GM18505 (cell line): ENCODE measurements around the gene TRAM2.

Experiments
- ATAC-seq: cut with Tn5 transposase; IDR thresholded peaks from one replicate; pipeline ENCODE4 v1.9.1; 2021; ENCODE audit not compliant: unreplicated experiment
- POLR2A ChIP-seq: IDR thresholded peaks from 4 replicates; pipeline ENCODE4 v1.6.1; 2011; ENCODE audit warnings: borderline replicate concordance; ENCODE audit not compliant: insufficient read depth, insufficient read length; ENCODE audit errors: extremely low read depth

Gene TRAM2

DNA sequence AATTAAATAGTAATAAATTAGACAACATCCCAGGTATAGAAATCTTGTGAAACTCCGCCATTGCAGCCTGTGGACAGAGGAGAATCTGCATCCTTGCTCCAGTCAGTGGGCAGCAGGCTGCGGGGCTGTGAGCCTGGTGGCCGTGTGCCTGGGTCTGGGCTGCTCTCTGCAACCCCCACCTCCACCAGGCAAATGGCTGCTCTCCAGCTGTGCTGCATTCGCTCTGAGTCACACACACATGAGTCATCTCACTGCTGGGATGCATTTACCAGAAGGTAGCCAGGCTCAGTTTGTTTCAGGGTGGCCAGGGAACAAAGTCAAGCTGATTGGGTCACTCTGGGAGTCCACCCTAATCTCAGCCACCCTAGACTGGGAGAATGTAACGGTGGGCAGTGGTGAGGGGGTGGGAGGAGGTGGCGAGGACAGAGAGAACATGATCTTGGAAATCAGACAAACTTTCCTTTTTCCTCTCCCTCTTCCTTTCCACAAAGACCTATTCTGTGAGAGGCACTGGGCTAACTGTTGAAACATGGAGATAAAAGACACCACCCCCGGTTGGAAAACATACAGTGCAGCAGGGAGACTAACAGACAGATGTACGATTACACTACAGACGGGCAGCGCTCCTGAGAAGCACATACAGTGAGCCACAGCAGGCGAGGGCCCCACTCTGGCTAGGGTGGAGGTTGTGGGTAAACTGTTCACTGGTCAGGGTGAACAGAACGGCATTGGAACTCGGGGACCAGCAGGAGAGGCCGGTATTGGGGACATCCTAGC is 59.2 kb downstream of the TRAM2 start:
- ATAC-seq = peak; percentile 95

DNA sequence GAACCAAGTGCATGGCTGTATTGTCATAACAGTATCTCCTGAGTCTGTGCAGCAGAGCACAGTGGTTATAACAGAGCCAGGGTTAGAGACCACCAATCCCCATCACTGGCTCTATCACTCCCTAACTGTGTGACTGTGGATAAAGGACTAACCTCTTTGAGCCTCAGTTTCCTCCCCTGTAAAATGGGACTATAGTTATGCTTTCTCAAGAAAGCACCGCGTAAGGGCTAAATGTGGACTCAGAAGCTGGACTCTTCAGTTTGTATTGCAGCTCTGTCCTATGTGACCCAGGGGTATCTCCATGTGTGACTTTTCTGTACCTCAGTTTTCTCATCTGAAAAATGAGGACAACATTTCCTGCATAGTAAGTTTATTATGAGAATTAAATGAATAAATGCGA is 59.9 kb downstream of the TRAM2 start:
- ATAC-seq = no peak
- no peak for TF ChIP-seq POLR2A

More for the DNA sequence above, 59.2 kb downstream of the TRAM2 start:
- TF ChIP-seq POLR2A = no peak

DNA sequence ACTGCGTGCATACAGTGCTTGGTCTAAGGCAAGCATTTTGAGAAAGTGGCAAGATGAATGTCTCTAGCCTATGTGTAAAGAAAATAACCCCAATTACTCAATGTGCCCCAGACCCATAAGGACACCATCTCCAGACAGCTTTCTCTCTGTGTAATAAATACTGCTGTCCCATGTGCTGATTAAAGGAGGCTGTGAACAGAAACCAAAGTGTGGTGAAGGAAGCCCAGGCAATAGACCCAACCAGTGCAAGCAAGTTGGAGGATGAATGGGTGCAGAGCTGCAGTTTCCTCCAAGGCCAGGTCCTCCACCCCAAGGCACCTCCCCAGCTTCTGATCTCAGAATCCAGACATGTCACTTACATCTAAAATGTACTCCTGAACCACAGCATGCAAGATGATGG is 60.6 kb downstream of the TRAM2 start:
- no peak for ATAC-seq
- no peak for TF ChIP-seq POLR2A

DNA sequence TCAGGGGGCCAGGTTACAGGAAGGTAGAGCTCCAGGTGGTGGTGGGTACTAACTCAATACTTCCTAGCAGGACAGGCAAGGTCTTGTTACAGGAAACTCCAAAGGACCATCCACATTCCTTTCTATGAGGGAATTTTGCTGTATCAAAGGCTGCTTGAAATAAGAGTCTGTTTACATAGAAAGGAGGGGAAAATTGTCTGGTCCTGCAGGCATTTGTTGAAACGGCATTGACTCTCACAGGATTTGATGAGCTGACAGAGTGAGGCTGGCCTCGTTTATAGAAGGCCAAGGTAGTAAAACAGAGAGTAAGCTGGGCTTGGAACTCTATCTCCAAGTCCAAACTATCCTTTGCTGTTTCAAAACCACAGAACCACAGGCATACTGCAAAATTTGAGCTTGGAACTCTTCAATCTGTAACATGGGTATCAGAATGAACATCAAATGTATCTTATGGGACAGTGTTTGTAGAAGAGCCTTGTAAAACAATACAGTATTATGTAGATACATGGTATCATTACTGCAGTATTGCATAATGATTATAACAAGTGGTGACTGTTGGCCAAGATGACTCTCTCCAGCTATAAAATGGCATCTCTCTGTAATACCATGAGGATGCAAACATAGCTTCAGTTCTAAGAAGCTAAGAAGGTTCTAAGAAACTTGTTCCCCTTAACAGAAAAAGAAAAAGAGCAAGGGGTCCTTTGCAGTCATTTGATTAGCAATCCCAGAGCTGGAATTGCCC is 61.5 kb downstream of the TRAM2 start:
- ATAC-seq = no peak
- no peak for TF ChIP-seq POLR2A

DNA sequence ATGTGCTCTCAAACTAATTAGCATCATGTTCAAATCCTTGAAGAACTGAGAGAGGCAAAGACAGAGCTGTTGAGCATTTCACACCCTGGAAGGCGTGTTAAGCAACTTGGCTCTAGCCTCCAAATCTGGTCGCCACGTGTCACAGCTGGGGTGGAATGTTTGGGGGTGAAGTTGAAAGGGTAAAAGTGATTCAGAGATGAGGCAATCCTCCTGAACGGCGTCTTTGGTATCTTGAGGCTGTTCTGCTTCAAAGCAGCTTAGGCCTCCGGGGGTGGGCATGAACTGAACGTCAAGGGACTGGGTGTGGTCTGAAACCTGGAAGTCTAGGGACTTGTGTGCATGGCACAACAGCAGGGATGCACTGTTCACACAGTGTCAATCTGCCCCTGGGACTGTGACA is 62.3 kb downstream of the TRAM2 start:
- TF ChIP-seq POLR2A = no peak
- no peak for ATAC-seq

DNA sequence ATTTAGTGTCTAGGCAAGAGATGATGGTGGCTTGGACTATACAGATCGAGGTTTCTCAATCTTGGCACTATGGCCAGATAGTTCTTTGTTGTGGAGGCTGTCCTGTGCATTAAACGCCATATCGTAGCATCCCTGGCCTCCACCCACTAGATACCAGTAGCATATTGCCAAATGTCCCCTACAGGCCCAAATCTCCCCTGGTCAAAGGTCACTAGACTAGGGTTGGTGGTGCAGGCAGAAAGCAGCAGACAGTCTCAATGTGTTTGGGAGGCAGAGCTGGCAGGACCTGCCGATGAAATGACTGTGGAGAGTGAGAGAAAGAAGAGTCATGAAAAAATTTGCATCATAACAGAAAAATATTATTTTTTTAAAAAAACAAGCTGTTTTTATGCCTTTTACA is 63.0 kb downstream of the TRAM2 start:
- no peak for TF ChIP-seq POLR2A

DNA sequence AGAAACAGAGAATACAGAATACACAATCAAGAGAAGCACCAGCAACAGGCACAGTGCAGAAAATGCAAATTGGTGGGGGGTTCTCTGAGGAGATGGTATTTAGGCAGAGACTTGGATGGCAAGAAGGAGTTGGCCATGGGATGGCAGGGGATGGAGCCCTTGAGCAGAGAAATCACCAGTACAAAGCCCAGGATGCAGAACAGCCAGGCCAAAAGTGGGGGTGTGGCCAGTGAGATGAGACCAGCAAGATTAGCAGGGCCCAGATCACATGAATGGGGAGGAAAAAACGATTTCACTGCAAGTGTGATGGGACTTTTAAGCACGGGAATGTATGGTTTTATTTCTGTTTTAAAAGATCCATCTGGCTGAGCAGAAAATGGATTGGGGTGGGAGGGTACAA is 63.4 kb downstream of the TRAM2 start:
- TF ChIP-seq POLR2A = no peak
- no peak for ATAC-seq

More for the DNA sequence above, 63.0 kb downstream of the TRAM2 start:
- no peak for ATAC-seq

DNA sequence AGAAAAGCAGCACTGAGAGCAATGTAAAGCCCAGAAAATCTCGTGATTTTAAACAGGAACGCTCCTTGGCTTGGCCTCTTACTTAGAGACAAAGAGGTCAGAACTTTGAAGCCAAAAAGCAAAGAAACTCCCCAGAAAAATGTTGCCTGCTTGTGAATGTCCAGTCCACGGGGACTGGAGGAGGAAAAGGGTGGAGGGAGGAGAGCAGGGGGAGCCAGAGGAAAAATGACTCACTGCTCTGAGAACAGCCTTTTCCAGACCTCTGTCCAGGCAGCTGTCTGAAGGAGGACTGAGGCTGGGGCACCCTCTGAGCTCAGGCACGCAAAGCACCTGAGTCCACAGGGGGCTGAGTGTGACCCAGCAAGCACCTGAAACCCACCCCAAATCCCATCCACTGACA is 64.7 kb downstream of the TRAM2 start:
- TF ChIP-seq POLR2A = no peak
- no peak for ATAC-seq

DNA sequence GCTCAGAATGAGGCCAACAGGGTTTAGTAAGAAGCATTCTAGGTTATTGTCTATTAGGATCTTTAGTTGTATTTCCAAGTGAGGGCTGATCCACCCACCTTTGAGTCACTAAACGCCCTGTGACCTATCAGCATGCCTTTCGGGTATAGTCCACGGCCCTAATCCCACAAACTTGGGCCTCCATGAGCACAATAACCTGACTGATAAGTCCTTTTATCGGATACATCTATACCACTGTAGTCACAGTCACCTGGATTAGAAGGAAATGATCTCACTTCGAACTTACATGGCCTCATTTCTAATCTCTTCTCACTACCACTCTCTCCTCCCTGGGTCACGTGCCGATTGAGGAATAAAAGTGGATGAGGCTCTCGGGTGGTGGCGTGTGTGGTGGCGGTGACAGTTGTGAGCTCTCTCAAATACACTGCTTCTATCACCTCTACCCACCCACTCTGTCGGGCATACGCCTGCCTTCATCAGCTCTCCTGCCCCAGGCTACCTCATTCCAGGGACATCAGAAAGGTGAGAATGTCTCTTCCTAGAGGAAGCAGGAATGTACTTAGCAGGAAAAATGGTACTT is 65.2 kb downstream of the TRAM2 start:
- no peak for ATAC-seq

DNA sequence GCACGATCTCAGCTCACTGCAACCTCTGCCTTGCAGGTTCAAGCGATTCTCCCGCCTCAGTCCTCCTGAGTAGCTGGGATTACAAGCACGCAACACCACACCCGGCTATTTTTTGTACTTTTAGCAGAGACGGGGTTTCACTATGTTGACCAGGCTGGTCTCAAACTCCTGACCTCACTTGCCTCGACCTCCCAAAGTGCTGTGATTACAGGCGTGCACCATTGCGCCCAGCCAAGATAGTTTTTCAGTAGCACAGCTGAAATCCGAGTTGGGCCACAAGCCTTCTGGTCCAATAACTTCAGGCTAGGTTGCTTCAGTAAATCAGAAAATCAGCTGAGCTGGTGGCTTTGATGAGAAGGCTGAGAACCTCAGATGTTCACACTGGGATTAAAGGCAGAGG is 65.7 kb downstream of the TRAM2 start:
- no peak for ATAC-seq
- TF ChIP-seq POLR2A = no peak

More for the DNA sequence above, 65.2 kb downstream of the TRAM2 start:
- TF ChIP-seq POLR2A = no peak

DNA sequence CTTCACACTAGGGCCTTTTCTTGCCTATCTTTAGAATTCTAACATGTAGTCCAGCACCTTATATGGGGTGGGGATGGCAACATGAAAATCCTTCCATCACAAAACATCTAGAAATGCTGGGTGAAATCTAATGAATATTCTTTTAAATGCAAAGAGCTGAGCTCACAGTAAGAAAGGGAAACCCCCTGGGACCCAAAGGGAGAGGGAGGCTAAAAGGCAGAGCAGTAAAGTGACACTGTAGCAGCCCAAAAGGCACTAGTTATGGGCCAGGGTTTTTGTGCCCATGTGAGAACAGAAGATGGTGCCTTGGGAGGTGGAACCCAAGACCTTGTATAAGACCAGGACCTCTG is 66.7 kb downstream of the TRAM2 start:
- no peak for TF ChIP-seq POLR2A
- ATAC-seq = no peak

DNA sequence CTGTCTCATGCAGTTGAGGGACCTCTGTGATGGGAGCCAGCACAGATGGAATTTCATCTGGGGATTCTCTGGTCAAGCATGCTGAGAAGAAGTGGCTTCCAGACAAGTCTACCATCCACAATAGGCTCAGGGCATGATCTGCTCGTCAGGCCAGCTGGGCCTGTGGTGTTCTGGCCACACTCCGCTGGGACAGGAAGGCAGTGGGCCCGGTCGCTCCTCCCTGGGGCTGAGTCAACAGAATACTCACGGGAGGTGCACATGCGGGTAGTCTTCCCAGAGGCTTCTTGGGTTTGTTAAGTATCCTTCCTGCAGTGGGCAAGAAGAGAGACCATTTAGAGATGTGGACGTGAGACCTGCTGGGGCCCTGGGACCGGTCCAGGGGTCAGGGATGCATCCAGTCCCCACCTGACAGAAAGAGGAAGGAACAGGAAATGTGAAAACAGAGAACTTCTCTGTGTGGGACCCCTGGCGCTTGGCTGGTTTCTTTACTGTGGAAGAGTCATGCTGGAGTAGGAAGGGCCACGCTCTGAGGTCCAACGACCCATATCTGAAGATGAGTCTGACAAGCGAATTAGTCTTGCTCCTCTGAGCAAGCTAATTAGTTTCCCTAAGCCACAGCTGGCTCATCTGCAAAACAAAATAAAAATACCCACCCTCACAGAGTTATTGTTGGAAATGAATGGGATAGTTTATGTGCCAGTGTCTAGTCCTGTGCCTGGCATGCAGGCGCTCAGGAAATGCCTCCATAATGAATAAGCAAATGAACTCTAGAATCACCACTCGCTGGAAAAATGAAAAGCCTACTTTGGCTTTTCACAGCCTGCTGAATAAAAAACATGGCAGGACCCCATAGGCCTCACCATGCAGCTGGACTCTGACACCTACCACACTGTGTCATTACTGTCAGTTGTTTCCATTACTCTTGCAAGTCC is 67.3 kb downstream of the TRAM2 start:
- TF ChIP-seq POLR2A = no peak
- no peak for ATAC-seq

DNA sequence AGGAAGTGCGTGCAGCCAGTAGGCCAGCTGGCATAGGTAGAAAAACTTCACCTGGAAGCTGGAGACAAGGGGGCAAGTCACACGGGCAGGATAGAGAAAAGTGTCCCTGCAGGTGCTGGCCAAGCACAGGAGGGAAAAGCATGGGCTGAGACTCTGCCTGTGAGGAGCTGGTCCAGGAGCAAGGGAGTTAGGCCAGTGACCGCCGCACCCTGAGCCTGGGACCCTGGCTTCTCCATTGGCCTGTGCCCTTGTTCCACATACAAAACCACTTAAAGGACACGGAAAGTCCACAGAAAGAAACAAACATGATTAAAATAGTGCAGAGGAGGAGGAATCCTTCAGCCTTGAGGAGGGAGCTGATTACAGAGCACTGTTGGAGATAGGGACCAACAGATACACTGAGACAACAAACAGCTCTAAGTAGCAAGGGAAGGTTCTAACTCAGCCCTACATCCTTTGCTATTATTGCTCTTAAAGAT is 68.6 kb downstream of the TRAM2 start:
- no peak for ATAC-seq
- TF ChIP-seq POLR2A = no peak
